GM10266 (cell line): ENCODE results near the gene CLPSL2.
A peak's percentile ranks its signal among the peaks of the same experiment; 100 is the strongest.
"Not testable (repeated sequence)": the region's sequence is repeated elsewhere in the genome, so short reads cannot be mapped to it uniquely, and the experiment has no call there.

Experiments used
- DNase-seq: peaks from one replicate; pipeline ENCODE4 v3.0.0; 2012; ENCODE audit errors: extremely low spot score
- CTCF ChIP-seq: IDR thresholded peaks from 2 replicates; pipeline ENCODE4 v1.5.1; 2012; ENCODE audit warnings: mild to moderate bottlenecking, low read depth; ENCODE audit not compliant: control insufficient read depth, insufficient read depth; ENCODE audit errors: missing control alignments

The CLPSL2 gene

GRCh38 chr6:35731414-35731735, 45.0 kb upstream of the CLPSL2 start:
- TF ChIP-seq CTCF, result no peak
- peak; percentile 93 for DNase-seq

DNA sequence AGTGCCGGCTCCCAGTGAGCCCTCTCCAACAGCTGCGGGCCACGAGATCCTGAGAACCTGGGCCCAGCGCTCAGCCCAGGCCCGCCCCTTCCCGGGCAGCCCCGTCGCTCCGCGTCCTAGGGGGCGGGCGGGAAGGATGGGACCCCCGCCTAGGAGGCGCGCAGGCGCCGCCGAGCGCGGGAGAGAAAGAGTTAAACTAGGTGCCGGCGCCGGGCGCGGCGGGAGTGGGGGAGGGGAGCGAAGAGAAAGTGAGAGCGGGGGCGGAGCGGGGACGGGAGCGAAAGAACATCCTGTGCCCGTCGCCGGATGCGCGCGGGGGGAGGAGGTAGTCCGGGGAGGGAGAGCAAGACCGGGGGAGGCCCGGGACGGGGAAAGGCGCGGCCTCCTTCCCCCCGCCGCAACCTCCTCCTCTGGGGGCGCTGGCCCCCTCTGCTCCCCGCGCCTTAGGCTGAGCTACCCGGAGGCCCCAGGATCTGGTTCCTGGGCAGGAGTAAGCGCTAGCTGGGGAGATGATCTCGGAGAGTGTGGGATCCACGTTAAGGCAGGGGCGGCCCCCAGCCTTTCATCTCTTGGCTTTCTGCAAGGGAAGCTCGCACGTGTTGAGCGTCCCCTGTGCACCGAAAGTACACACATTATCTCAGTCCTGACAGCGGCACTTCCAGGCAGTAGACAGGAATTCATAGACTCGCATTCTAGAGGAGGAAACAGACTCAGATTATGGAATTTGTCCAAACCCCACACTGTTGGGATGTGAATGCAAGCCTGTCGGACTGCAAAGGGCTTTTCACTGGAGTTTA, 44.5 kb upstream of the CLPSL2 start:
- peak; percentile 90 for DNase-seq
- no peak for TF ChIP-seq CTCF

DNA sequence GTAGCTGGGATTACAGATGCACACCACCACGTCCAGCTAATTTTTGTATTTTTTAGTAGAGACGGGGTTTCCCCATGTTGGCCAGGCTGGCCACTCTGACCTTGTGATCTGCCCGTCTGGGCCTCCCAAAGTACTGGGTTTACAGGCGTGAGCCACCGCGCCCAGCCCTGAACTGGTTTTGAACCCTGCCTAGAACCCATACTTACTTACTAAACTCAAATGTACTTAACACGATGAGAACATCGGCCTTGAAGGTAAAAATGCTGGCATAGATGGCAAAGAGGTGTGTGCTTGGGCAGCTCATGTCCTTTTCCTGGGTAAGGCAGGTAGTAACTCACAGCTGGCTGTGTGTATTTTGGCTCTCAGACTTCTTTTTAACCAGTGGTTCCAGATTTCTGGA, 42.8 kb upstream of the CLPSL2 start:
- no peak for TF ChIP-seq CTCF
- no peak for DNase-seq

DNA sequence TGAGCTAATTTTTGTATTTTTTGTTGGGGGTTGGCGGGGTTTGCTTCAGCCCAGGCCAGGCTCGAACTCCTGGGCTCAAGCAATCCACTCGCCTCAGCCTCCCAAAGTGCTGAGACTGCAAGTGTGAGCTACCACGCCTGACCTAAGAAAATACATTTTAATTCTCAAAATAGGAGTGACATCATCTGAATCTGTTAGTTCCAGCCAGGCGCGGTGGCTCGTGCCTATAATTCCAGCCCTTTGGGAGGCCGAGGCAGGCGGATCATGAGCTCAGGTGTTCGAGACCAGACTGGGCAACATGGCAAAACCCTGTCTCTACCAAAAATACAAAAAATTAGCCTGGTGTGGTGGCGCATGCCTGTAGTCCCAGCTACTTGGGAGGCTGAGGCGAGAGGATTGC, 42.1 kb upstream of the CLPSL2 start:
- not testable (repeated sequence) for DNase-seq

DNA sequence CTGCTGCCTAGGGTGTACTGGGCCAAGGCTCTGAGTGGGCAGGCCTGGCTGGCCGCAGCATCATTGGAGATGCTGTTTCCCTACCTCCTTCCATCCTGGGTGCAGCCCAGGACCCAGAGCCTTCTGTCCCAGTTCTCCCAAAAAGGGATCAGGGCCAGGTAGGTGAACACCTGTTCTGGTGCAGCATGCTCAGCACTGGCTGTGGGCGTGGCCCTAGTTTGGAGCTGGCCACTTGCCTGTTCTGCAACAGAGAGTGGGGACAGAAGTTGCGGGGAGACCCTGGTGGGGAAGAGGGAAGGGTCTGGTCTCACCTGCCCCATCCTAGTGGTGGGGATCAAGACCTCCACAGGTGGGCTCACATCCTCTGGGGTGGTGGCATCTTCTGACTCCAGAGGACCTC, 40.9 kb upstream of the CLPSL2 start:
- no peak for TF ChIP-seq CTCF
- DNase-seq, result no peak

GRCh38 chr6:35736253-35736894, 40.0 kb upstream of the CLPSL2 start:
- DNase-seq, result peak; percentile 78
- peak; percentile 95 for TF ChIP-seq CTCF

DNA sequence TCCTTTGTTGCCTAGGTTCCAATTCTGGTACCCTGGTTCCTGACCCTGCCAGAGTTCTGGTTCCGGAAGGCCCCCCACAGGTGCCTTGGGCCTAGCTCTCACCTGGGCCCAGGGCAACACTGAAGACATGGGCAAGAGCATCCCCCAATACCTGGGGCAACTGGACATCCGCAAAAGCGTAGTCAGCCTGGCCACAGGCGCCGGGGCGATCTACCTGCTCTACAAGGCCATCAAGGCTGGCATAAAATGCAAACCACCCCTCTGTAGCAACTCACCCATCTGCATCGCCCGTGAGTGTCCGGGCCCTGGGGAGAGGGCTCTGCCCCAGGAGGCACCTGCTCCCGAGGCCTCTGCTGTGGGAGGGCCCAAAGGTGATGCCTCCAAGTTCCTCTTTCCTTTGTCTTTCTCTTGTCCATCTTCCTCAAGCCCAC, 39.4 kb upstream of the CLPSL2 start, which contains the start of gene ARMC12:
TSS of gene ARMC12 (plus strand) at position 51 of the 431 bp plus-strand sequence. CDS start at position 128, 77 bp downstream.
- DNase-seq, result no peak
- no peak for TF ChIP-seq CTCF
